Mesodermal cell (in vitro differentiated cells): ENCODE data around the gene NAA16.
"Not testable (repeated sequence)": the region's sequence is repeated elsewhere in the genome, so short reads cannot be mapped to it uniquely, and the experiment has no call there.

Source experiments
- H3K27ac ChIP-seq: 2 replicates; pipeline ENCODE4 v1.7.0; 2013; ENCODE audit warnings: mild to moderate bottlenecking, low read depth, low read length, moderate library complexity; ENCODE audit not compliant: severe bottlenecking
- H3K36me3 ChIP-seq: 2 replicates; pipeline ENCODE4 v1.7.1; 2013; ENCODE audit warnings: mild to moderate bottlenecking, low read length, moderate library complexity; ENCODE audit not compliant: control insufficient read depth, insufficient read depth
- H3K4me1 ChIP-seq: one replicate; pipeline ENCODE4 v1.7.1; 2013; ENCODE audit warnings: mild to moderate bottlenecking, low read length; ENCODE audit not compliant: insufficient read depth, control insufficient read depth, poor library complexity, severe bottlenecking
- H3K4me3 ChIP-seq: 2 replicates; pipeline ENCODE4 v1.7.0; 2013; ENCODE audit warnings: low read length, control low read depth, mild to moderate bottlenecking; ENCODE audit not compliant: insufficient read depth, poor library complexity, severe bottlenecking; ENCODE audit errors: extremely low read depth
- H3K9me3 ChIP-seq: 2 replicates; pipeline ENCODE4 v1.7.1; 2013; ENCODE audit warnings: mild to moderate bottlenecking, low read length, moderate library complexity; ENCODE audit not compliant: control insufficient read depth
- WGBS, 2 experiments: methylation state at CpG; one replicate each; pipeline ENCODE4 v1.1.5; 2013; ENCODE audit warnings: missing lambda C conversion rate in 2 of 2; ENCODE audit not compliant: insufficient coverage in 2 of 2; 5-methylcytosine and 5-hydroxymethylcytosine counted together

NAA16 gene

DNA sequence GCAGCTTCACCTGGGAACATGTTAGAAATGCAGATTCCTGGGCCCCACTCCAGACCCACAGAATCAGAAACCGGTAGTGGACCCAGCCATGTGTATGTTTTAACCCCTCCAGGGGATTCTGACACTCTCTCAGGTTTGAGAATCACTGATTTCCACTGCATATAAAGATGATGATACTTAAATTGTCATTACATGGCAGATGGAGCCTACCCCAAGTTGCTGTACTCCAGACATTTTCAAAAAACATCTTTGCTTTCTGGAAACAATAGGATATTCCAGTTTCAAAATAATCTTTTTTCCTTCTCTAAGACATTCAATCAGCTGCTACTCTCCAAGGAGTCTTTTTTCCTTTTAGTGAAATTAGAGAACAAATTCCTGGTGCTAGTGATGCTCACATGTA lies 97.7 kb downstream of the NAA16 start:
- no peaks in the 10 kb centered on the region for H3K4me1 ChIP-seq
- H3K36me3 ChIP-seq, result no peaks in the 10 kb centered on the region

DNA sequence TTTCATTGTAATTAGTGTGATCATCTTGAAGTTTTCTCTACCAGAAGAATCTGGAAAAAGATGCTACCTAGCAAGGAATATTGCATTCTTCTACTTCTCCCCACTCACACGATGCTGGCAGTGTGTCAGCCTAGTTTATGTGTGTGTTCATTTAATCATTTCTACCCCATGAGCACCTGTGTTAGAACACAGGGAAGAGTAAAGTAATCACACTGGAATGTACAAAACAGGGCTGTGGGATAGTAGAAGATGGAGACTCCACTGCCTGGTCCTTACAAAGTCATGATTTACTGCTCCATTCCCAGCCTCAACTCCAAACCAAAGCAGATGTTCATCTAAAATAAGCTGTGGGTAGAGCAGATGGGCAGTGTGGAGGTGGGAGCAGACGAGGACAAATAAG lies 98.5 kb downstream of the NAA16 start:
- H3K4me3 ChIP-seq, result no peak overlapping the region
- H3K9me3 ChIP-seq, result no peaks in the 10 kb centered on the region
- no peaks in the 10 kb centered on the region for H3K36me3 ChIP-seq
- no peaks in the 10 kb centered on the region for H3K4me1 ChIP-seq
- 88% methylated on average over 1 of the region's 2 CpGs; no CpG with 5 or more reads in 1 of the 2 experiments for WGBS, 2 experiments
- H3K27ac ChIP-seq, result no peak overlapping the region

More for the DNA sequence above, 97.7 kb downstream of the NAA16 start:
- H3K9me3 ChIP-seq, result no peaks in the 10 kb centered on the region
- WGBS, 2 experiments, result 100% methylated on average over 1 of the region's 1 CpG; no CpG with 5 or more reads in 1 of the 2 experiments
- H3K4me3 ChIP-seq, result no peak overlapping the region
- H3K27ac ChIP-seq, result no peak overlapping the region

DNA sequence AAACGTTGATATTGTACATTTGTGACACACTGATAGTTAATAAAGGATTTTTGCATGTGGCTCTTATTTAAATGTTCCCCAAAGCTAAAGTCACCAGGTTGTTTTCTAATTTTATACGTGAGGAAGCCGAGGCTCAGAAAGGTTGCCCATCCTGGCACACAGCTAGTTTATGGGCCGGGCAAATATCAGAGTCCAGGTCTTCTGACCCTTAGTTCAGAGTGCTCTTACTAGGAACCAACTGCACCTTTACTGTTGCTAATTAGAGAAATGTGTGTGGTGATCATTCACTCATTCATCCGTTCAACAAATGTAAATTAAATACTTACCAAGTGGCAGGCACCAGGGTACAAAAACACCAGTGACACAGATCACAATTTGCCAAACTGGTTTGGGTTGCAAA lies 100.0 kb downstream of the NAA16 start:
- 82% methylated on average over 3 of the region's 5 CpGs; no CpG with 5 or more reads in 1 of the 2 experiments for WGBS, 2 experiments
- Histone ChIP-seq H3K4me1 (no peaks in the 10 kb centered on the region), H3K36me3 (no peaks in the 10 kb centered on the region), H3K4me3 (no peak overlapping the region), H3K9me3 (no peaks in the 10 kb centered on the region), H3K27ac (no peak overlapping the region)

DNA sequence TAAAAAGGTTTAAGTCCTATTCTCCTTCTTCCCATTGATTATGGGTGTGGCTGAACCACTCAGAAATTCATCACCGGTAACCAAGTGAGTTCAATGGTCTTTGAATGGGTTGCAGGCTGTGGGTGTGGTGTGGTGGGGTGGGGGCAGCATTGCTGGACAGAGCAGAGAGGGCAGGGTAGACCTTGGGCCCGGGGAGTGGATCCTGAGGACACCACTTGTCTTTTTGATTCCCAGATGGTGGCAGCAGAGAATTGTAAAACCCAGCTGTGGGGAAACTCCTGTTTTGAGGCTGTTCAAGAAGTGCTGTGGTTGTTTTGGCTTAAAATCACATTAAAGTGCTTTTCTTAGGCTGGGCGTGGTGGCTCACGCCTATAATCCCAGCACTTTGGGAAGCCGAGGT lies 100.5 kb downstream of the NAA16 start:
- Histone ChIP-seq H3K4me1 (no peaks in the 10 kb centered on the region), H3K4me3 (no peak overlapping the region), H3K27ac (no peak overlapping the region), H3K9me3 (no peaks in the 10 kb centered on the region), H3K36me3 (no peaks in the 10 kb centered on the region)
- WGBS, 2 experiments, result 33 to 80% methylated on average over 1 of the region's 5 CpGs

DNA sequence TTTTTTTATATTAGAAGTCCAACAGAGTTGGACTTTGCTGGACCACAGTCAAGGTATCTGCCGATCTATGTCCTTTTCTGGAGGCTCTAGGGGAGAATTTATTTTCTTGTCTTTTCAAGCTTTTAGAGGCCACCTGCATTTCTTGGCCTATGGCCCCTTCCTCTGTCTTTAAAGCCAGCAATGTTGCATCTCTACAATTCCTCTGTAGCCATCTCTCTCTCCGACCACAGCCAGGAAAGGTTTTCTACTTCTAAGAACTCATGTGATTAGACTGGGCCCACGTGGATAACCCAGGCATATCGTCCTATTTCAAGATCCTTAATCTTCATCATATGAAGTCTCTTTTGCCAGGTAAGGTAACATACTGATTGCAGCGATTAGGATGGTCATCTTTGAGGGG lies 102.8 kb downstream of the NAA16 start:
- Histone ChIP-seq H3K36me3 (no peaks in the 10 kb centered on the region), H3K4me3 (no peak overlapping the region), H3K9me3 (no peaks in the 10 kb centered on the region), H3K4me1 (no peaks in the 10 kb centered on the region), H3K27ac (no peak overlapping the region)
- WGBS, 2 experiments, result 100% methylated on average over 1 to 2 of the region's 5 CpGs

DNA sequence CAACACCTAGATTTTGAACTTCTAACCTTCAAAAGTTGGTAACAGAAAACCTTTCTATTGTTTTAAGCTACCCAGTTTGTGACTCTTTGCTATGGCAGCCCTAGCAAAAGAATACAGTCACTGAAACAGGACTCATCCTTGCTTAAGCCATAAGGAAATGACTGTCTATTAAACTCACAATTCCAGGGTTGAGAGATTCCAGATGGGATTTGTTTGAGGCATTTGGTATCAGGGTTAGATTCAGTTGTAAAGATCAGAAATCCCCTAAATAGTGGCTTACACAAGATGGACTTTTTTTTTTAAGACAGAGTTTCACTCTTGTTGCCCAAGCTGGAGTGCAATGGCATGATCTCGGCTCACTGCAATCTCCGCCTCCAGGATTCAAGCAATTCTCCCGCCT lies 105.2 kb downstream of the NAA16 start:
- no peaks in the 10 kb centered on the region for H3K4me1 ChIP-seq
- H3K9me3 ChIP-seq, result no peaks in the 10 kb centered on the region
- 78 to 89% methylated on average over 3 of the region's 3 CpGs for whole genome bisulfite sequencing, 2 experiments

DNA sequence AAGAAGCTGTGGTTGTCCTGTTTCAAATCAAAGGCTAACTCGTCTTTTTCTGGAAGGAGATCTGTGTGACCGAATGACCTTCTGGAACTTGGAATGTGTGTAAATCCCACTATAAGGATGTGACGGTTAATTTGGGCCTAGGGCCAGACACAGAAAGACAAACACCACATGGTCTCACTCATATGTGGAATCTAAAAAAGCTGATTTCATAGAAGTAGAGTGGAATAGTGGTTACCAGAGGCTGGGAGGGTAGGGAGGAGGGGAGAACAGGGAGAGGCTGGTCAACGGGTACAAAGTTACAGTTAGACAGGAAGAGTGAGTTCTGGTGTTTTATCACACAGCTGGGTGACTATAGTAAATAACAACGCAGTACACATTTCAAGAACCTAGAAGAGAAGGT lies 107.0 kb downstream of the NAA16 start:
- Histone ChIP-seq H3K27ac (no peak overlapping the region), H3K36me3 (no peaks in the 10 kb centered on the region), H3K4me1 (no peaks in the 10 kb centered on the region), H3K9me3 (no peaks in the 10 kb centered on the region), H3K4me3 (no peak overlapping the region)
- 90 to 100% methylated on average over 2 to 3 of the region's 5 CpGs for WGBS, 2 experiments

More for the DNA sequence above, 105.2 kb downstream of the NAA16 start:
- Histone ChIP-seq H3K27ac (no peak overlapping the region), H3K36me3 (no peaks in the 10 kb centered on the region), H3K4me3 (no peak overlapping the region)

DNA sequence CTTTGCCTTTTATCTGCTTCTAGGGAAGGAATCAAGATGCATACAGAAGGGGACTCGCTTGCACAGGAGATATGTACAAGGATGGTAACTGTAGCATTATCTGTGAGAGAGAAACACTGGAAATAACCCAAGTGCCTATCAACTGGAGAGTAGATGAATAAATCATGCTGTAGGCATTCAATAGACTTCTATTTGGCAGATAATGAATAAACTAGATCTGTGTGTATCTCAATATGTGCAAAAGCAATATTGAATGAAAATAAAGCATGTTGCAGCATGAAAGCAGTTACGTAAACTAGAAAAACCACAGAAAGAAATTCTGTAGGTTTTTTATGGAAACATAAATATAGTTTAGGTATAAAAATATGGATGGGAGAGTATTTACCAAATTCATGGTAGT lies 107.7 kb downstream of the NAA16 start:
- Histone ChIP-seq H3K36me3 (no peaks in the 10 kb centered on the region), H3K27ac (no peak overlapping the region), H3K9me3 (no peaks in the 10 kb centered on the region), H3K4me1 (no peaks in the 10 kb centered on the region), H3K4me3 (no peak overlapping the region)
- WGBS, 2 experiments, result 94 to 100% methylated on average over 2 of the region's 2 CpGs

DNA sequence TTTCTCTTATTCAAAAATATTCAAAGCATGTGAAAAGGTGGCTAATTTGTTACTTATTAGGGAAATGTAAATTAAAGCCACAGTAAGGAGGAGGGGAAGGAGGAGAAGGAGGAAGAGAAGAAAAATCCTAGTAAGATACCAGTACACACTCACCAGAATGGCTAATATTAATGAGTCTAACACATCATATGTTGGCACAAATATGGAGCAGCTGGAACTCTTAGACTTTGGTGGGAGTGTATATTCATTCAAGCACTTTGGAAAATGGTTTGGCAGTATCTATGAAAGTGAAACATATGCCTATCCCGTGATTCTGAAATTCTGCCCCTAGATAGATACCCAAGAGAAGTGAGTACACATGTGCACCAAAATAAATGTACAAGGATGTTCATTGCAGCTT lies 108.1 kb downstream of the NAA16 start:
- no peaks in the 10 kb centered on the region for H3K9me3 ChIP-seq
- no peak overlapping the region for H3K27ac ChIP-seq
- no peaks in the 10 kb centered on the region for H3K36me3 ChIP-seq
- no peaks in the 10 kb centered on the region for H3K4me1 ChIP-seq
- WGBS, 2 experiments, result no CpG with 5 or more reads among the region's 1 CpG
- no peak overlapping the region for H3K4me3 ChIP-seq

DNA sequence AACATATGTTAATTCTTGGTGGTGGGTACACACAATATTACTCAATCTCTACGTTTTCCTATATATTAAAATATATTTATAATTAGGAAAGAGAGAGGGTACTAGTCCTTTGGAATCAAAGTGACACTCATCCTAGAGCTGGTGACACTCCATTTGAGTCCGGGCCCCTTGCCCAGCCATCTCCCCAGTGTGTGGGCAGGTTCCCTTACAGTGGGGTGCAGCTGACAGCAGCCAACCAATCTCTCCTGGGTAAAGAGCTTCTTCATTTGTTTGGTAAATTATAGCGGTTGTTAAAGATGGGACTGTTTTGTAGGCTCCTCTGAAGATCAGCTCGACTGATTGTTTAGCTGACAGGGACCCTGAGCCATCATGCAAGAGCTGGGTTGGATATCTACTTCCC lies 109.1 kb downstream of the NAA16 start:
- Histone ChIP-seq H3K4me1 (no peaks in the 10 kb centered on the region), H3K36me3 (no peaks in the 10 kb centered on the region), H3K27ac (no peak overlapping the region), H3K9me3 (no peaks in the 10 kb centered on the region), H3K4me3 (no peak overlapping the region)
- WGBS, 2 experiments, result 62 to 92% methylated on average over 2 of the region's 4 CpGs

DNA sequence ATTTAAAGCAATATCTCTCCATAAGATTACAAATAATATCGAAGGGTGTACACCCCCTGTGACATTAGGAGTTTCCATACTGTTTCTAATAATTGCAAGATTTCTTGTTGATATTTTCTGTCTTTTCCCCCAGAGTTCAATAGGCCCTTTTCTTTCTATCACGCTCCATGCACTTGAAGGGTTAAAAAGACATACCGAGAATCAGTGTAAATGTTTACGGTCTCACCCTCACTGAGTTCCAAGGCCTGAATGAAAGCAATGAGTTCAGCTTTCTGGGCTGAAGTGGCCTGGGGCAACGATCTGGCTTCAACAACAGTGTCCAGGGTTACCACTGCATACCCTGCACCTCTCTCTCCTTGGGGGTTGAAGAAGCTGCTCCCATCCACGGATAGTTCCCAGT lies 110.3 kb downstream of the NAA16 start:
- not testable (repeated sequence) for H3K9me3 ChIP-seq, H3K4me3 ChIP-seq, H3K4me1 ChIP-seq, H3K36me3 ChIP-seq, H3K27ac ChIP-seq
- 66 to 73% methylated on average over 2 to 3 of the region's 6 CpGs for WGBS, 2 experiments
